Stimulated activated CD8-positive, alpha-beta memory T cell treated with anti-CD3 and anti-CD28 coated beads, Interleukin-7, amount 100 ng/mL, for 1 hour (primary cell): ENCODE data around the gene GTPBP6.
"Not testable (repeated sequence)": the region's sequence is repeated elsewhere in the genome, so short reads cannot be mapped to it uniquely, and the experiment has no call there.

ENCODE experiments used
- DNase-seq, 2 donors: peaks; one replicate each; pipeline ENCODE4 v3.0.0-alpha.2; 2020; ENCODE audit warnings: low read depth in 2 of 2

The GTPBP6 gene

GRCh38 chrX:292900-293897 is 25.4 kb downstream of the GTPBP6 start:
- no peak for DNase-seq

GRCh38 chrX:291411-291901 is 27.1 kb downstream of the GTPBP6 start:
- no peak for DNase-seq

- DNase-seq = no peak
Measured at GRCh38 chrX:290476-291166, 28.0 kb downstream of the GTPBP6 start.

GRCh38 chrX:288561-288991 is 30.0 kb downstream of the GTPBP6 start:
- DNase-seq = no peak

- DNase-seq = no peak
Measured at GRCh38 chrX:287670-288069, 30.9 kb downstream of the GTPBP6 start.

- no peak for DNase-seq
Measured at GRCh38 chrX:285076-285677, 33.4 kb downstream of the GTPBP6 start.

GRCh38 chrX:283115-283845 is 35.3 kb downstream of the GTPBP6 start:
- peak; percentile 75 to 79 for DNase-seq

GRCh38 chrX:282000-282681 is 36.5 kb downstream of the GTPBP6 start:
- DNase-seq = not testable (repeated sequence)

GRCh38 chrX:281166-281999 is 37.2 kb downstream of the GTPBP6 start, which contains the start of gene PLCXD1:
Gene PLCXD1 (plus strand): TSS chrX:281381. CDS start chrX:284188, 2,807 bp downstream.
- no peak for DNase-seq

- DNase-seq = not testable (repeated sequence)
Measured at GRCh38 chrX:280722-281121, 37.9 kb downstream of the GTPBP6 start.

- DNase-seq = not testable (repeated sequence)
Measured at GRCh38 chrX:279757-280604, 38.6 kb downstream of the GTPBP6 start.

GRCh38 chrX:276581-277201 is 41.9 kb downstream of the GTPBP6 start:
- DNase-seq = no peak

GRCh38 chrX:275967-276580 is 42.5 kb downstream of the GTPBP6 start:
- peak in 1 of 2 donors; percentile 17 for DNase-seq

GRCh38 chrX:275476-275966 is 43.1 kb downstream of the GTPBP6 start:
- DNase-seq = no peak

GRCh38 chrX:274904-275475 is 43.6 kb downstream of the GTPBP6 start:
- no peak for DNase-seq

GRCh38 chrX:270848-271367 is 47.7 kb downstream of the GTPBP6 start:
- DNase-seq = no peak

GRCh38 chrX:267771-268261 is 50.8 kb downstream of the GTPBP6 start:
- DNase-seq = no peak
